NOMO-1 (cell line): ENCODE results near the gene CENPS.
"Not testable (repeated sequence)": the region's sequence is repeated elsewhere in the genome, so short reads cannot be mapped to it uniquely, and the experiment has no call there.

ENCODE experiments used
- DNase-seq, 2 experiments: peaks; one replicate each; lab custom pipeline; 2025; ENCODE audit not compliant: unreplicated experiment in 2 of 2; lab: John Stamatoyannopoulos, UW

The CENPS gene

DNA sequence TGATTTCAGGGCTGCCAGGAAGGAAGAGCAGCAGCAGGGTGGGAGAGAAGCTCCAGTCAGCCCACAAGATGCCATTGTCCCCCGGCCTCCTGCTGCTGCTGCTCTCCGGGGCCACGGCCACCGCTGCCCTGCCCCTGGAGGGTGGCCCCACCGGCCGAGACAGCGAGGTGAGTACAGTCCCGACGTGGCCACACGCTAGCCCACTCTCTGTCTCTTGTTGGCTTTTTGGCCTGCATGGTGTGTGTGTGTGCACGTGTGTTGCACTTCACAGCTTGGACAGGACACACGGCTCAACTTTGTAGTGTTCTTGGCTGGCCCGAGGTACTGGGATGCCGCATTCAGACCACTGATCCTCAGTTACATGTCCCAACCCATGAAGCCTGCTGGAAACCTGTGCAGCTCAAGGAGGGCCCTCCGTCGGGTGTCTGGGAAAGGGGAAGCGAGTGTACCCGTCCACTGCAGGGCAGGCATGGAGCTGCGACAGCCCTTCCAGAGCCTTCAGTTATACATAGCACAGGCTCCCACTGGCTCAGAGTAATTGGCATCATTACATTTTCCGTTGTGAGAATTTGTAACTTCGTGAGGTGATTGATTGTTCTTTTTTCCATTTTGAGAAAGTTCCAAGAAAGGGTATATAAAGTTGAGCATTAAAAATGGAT is 20.1 kb downstream of the CENPS start:
- DNase-seq, result no peak

DNA sequence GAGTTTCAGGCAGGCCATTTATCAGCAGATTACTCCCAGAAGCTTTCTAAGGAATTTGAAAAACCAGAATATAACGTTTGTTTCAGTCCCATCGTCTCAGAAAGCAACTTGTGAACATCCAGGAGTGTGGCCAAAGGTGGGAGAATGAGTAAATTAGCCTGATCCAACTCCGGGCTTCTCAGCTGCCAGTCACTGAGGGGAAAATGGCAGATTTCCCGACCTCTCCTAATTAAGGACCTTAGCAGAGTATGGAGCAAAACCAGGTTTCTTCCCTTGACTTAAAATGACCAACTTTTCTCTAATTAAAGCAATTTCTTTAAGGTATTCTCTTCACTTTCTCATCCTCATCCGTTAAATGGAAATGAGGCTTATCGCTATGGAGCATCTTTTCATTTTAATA is 20.6 kb downstream of the CENPS start:
- no peak for DNase-seq

DNA sequence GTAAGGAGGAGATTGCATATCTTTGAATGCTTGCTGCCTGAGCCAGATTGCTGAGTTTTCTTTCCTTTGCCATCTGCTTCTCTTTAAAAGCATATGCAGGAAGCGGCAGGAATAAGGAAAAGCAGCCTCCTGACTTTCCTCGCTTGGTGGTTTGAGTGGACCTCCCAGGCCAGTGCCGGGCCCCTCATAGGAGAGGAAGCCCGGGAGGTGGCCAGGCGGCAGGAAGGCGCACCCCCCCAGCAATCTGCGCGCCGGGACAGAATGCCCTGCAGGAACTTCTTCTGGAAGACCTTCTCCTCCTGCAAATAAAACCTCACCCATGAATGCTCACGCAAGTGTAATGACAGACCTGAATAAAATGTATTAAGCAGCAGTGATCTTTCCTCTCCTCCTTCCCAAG is 21.1 kb downstream of the CENPS start:
- no peak for DNase-seq

DNA sequence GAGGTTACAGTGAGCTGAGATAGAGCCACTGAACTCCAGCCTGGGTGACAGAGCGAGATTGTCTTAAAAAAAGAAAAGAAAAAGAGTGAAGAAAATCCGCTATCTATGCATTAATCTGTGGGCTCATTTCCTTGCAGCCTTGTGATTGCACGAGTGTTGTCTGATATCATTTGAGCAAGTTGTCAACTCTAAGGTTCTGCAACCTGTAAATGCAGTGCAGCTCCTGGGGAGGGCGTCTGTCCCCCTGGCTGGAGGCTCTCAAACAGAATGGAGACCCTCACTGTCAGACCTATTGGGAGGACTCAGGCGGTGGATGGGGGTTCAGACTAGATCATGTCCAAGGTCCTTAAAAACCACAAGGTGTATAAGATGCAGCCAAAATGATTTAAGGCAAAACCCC is 25.8 kb downstream of the CENPS start:
- DNase-seq, result no peak

DNA sequence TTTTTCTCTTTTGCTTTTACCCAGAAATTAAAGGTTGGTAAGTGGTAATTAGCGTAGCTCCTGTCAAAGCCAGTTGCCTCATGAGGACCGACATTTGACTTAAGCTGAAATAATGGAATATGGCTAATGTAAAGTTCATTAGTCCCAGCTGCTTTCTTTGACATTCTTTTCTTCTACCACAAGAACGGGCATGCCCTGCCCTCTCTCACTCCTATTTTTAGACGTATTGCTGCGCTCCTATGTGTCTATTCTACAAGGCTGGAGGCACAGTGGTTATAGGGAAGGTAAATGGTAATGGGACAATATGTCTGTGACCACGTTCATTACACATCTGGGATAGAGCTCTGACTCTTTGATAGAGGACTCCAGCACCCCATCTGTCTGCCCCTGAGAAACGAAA is 26.4 kb downstream of the CENPS start:
- no peak for DNase-seq

DNA sequence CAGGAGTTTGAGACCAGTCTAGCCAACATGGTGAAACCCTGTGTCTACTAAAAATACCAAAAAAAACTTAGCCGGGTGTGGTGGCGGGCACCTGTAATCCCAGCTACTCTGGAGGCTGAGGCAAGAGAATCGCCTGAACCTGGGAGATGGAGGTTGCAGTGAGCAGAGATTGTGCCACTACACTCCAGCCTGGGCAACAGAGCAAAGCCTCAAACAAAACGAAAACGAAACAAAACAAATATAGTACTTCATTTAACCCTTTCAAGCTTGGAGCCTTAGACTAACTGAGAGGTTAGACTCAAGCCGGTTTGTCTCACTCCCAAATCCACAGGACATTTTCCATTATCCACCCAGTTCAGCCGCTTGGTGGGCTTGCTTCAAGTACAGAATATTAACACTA is 27.2 kb downstream of the CENPS start:
- not testable (repeated sequence) for DNase-seq

DNA sequence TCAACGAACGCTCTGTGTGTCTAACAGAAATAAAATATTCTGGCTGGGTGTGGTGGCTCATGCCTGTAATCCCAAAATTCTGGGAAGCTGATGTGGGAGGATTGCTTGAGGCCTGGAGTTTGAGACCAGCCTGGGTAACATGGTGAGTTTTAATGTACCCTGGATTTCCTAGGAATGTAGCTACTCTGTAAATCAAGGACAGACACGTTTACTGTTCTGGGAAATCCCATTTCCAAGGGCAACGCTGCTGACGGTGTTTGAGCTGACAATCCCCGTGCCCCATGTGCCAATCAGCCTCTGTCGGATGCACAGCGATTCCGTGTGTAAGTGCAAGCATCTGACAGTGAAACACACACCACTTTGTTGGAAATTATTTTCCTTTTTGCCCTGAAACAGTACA is 27.6 kb downstream of the CENPS start:
- DNase-seq, result no peak

DNA sequence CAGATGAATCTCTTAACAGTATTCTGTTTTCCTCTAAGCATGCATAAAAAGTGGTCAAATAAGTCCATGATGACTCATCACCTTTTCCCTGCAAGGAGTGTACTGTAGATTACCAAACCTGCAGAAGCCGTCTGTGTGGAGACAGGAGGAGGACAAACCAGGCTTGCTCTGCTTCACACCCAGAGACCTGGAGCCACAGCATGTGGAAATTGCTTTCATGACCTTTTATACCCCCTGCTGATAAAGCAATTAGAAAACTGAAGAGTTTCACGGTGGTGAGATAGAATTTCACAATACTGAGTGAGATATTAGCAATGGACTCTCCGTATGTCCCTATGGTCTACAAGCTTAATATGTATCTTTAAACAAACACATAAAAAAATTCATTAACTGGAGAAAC is 29.0 kb downstream of the CENPS start:
- no peak for DNase-seq

DNA sequence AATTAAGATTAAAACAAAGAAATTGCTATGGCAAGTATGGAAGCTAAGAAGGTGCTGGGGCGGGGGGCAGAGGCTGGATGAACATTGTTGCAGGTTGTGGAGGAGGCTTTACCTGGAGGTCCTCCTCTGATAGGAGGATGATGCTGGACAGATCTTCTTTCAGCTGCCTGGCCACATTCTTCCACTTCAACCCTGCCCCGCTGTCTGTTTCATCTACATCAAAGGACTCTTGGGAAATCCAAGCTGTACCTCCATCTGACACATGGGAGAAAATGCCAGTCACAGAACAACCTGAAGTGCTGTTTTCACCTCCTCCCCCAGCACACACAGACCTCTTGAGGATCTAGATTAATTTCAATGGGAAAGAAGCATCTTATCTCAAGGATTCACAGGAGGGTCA is 36.8 kb downstream of the CENPS start:
- no peak for DNase-seq

DNA sequence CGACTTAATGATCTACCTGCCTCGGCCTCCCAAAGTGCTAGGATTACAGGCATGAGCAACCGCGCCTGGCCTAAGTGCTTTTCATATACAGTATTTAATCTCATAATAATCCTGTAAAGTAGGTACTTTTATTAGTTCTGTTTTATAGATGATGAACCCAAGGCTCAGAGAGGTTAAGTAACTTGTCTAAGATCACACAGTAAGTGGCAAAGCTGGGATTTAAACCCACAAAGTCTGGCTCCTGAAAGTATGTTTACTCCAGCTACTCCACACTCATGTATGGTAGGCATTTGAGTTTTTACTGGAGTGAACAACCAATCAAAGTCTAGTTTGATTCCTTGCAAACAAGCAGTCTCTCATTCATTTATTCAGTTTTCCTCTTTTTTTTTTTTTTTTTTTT is 39.8 kb downstream of the CENPS start:
- no peak for DNase-seq

DNA sequence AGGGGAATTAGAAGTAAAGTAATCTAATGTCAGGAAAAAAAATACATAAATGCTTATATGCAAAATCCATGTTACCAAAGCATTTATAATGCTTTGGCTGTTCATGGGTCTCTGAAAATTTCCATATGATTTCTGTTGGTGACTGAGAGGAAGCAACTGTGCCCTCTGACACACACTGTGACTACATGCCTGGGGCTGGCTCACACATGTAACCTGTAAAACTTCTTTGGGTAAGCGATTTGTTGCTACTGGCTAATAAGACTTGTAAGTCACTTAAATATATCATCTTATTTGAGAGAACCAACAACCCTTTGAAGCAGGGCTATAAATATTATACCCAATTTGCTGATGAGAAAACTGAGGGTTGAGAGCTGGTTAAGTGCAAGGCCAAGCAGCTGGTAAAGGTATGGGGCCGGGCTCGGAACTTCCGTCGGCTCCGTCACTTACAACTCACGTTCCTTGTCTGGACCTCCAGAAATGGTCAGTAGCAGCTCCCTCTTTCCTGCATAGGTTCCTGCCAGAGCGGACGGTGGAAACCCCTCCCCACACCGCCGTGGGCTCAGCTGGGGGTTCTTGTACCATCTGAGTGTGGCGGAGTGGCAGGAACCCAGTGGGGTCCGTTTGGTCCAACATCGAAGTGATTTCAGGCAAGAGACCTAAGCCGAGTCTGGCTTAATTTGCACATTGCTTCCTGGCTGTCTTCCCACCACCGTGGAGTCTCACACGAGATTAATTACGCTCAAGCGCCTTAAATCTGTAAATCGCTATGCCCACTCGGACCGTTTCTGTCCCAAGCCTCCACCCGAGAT is 41.4 kb downstream of the CENPS start:
- DNase-seq, result no peak

DNA sequence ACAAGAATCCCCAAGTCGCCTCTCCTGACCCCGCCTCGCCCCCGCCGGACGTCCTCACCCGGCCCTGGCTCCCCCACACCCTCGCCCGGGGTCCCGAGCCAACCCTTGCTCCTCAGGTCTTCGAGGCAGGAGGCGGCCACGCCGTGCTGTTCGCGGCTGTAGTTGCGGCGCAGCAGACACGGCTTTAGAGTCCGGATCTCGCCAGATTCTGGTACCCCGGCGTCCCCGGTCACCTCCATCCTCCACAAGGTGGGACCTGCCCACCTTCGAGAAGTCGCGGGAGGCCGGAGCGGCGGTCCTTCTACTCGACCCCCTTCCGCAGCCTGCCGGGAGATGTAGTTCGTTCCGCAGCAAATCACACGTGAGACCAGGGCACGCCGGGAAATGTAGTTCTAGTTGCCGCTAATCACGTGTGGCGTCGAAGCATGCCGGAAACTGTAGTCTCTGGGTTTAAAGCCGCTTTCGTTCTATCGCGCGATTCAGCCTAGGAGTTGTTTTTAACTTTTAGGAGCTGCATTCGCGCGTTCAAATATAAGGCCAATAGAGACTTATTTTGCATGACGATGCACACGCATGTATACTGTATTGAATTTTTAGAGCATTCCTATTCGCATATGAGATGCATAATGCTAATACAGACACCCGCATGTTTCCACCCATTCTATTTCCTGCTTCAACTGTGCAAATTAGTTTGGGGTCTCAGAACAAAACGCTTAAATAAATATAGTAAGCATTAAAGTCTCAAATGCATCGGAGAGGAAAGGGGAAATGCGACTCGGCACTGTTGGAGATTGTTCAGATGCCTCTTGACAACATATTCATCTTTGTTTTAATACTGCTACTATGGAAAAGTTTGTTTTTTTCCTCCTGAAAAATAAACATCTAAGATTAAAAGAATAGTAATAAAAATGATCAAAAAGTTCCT is 42.2 kb downstream of the CENPS start, which contains the start of gene DFFA:
DFFA (minus strand) TSS at position 310 of the 925 bp plus-strand sequence; CDS start at position 239, 71 bp downstream.
- peak; percentile 94 to 98 for DNase-seq

DNA sequence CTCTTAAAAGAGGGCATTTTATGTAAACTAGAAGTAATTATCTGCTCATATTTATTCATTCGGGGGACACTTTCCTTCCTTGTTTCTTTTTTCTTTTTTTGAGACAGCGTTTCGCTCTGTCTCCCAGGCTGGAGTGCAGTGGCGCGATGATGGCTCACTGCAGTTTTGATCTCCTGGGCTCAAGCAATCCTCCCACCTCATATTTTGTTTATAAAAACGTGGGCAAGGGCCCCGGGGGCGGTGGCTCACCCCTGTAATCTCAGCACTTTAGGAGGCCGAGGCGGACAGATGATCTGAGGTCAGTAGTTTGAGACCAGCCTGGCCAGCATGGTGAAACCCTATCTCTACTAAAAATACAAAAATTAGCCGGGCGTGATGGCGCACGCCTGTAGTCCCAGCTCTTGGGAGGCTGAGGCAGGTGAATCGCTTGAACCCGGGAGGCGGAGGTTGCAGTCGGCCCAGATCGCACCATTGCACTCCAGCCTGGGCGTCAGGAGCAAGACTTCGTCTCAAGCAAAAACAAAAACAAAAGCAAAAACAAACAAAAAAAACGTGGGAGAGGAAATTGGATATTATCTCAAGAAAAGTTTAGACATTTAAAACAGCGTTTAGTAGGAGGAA is 43.0 kb downstream of the CENPS start:
- no peak for DNase-seq

DNA sequence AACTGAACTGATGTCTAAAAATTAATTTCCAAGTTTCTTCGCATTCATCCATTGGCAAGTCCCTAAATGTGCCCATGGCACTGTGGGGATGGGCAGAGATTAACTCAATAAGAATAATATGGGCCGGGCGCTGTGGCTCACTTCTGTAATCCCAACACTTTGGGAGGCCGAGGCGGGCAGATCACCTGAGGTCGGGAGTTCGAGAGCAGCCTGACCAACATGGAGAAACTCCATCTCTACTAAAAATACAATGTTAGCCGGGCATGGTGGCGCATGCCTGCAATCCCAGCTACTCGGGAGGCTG is 44.0 kb downstream of the CENPS start:
- DNase-seq, result not testable (repeated sequence)

DNA sequence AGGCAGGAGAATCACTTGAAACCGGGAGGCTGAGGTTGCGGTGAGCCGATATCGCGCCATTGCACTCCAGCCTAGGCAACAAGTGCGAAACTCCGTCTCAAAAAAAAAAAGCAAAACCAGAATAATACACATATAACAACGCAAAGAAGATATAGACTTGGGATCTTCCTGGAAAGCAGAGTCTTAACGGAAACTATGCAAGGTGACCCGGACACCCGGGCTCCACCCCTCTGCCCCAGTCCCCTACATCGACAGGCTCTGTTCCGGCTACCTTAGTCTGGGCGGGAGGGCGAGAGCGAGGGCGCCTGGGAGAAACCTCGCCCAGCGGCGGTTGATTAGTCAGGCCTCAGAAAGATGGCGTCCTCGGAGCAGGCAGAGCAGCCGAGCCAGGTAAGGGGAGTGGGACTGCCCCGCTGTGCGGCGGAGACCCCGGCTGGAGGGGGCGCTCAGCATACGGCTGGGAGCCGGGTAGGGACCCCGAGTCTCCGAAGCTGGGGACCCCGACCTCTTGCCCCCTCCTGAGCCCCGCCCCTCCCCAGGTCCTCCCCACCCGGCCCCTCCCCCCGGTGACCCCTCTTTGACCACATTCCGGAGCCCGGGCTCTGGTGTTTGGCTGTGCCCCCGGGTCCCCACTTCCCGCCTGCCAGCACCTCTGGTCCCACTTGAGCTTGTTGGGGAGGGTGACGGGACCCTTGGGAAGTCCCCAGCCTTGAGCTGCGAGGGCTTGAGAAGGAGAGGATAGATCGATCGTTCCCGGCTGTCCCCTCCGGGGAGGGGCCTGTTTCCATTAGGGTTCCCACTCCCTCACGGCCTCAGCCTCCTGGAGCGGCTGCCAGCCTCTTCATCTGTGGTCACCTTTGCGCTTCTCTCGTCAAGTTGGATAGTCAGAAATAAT is 44.6 kb downstream of the CENPS start, which contains the start of gene PEX14:
PEX14 (plus strand) TSS at position 338 of the 895 bp plus-strand sequence; CDS start at position 355, 17 bp downstream.
- peak; percentile 89 to 92 for DNase-seq

DNA sequence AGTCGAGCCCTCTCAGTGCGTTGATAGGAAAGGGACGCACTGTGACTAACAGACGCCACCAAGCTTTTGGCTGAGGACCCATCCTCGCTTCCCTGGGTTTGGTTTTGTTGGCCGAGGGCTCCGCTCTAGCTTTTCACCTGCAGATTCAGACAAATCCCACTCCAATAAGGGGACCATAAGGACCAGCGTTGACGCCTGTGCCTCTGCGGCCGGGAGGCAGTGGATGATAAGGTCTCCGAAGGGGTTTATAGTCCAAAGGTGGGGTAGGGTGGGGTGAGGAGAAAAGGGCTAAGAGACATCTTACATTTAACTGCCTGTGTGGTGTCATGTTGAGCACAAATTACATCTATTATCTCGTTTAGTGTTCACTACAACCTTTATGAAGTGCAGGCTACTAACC is 45.3 kb downstream of the CENPS start:
- no peak for DNase-seq

DNA sequence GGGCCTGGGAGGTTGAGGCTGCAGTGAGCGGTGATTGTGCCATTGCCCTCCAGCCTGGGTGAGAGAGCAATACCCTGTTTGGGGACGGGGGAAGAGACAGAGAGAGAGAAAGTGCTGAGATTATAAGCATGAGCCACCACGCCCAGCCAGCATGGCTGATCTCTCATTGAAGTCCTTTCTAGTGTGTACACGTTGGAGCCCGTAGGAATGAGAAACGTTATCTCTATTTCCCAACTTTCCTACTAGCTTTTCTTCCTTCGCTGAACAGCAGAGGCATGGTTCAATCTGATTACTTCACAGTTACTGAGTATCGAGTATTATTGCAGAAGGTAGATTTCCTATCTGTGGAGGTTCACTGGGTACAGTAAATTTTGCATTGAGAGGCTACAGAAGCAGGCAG is 49.1 kb downstream of the CENPS start:
- DNase-seq, result no peak

DNA sequence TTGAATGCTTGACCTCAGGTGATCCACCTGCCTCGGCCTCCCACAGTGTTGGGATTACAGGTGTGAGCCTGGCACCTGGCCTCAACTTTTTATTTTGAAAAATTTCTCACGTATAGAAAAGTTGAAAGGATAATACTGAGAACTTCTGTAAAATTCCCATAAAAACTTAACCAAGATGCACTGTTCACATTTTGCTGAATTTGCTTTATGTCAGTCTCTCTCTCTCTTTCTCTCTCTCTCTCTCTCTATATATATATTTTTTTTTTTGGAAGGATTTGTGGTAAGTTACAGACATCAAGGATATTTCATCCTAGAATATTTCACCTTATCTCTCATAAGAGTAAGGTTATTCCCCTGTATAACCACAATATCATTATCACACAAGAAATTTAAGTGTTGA is 50.4 kb downstream of the CENPS start:
- no peak for DNase-seq

DNA sequence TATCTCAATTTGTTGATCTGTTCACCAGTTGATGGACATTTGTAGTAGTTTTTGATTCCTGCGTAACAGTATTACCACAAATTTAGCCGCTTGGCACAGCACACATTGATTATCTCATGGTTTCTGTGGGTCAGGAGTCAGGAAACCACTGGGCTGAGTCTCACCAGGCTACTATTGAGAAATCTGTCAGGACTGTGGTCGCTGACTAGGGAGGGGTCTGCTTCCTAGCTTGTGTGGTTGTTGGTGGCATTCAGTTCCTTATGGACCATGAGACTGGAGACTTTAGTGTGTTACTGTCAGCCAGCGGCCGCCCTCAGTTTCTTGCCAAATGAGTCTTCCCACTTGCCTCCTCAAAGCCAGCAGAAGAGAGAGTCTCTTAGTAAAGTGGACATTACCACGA is 54.3 kb downstream of the CENPS start:
- peak in 1 of 2 experiments; percentile 21 for DNase-seq
